Endothelial cell (in vitro differentiated cells): Measurements from ENCODE around the gene OTOA. TPM values are rescaled to one million over a fixed set of nuclear protein-coding genes. Genes with fewer than 3 reads are reported as not detected.

Experiments
- DNase-seq: peaks from one replicate; pipeline ENCODE4 v3.0.0; 2021; ENCODE audit warnings: low spot score
- H3K27ac Mint-ChIP-seq: one replicate; pipeline ENCODE4 v1.8.0; 2021; ENCODE audit warnings: mixed read lengths, inconsistent platforms; ENCODE audit not compliant: unreplicated experiment
- H3K27me3 Mint-ChIP-seq: one replicate; pipeline ENCODE4 v1.8.0; 2021; ENCODE audit warnings: mild to moderate bottlenecking, moderate library complexity, mixed read lengths, inconsistent platforms; ENCODE audit not compliant: unreplicated experiment
- H3K36me3 Mint-ChIP-seq: one replicate; pipeline ENCODE4 v1.8.0; 2021; ENCODE audit warnings: mild to moderate bottlenecking, low read depth, mixed read lengths, inconsistent platforms; ENCODE audit not compliant: unreplicated experiment
- H3K4me1 Mint-ChIP-seq: one replicate; pipeline ENCODE4 v1.8.0; 2021; ENCODE audit warnings: mild to moderate bottlenecking, mixed read lengths, inconsistent platforms; ENCODE audit not compliant: unreplicated experiment
- H3K4me3 Mint-ChIP-seq: one replicate; pipeline ENCODE4 v1.8.0; 2021; ENCODE audit warnings: mild to moderate bottlenecking, mixed read lengths, inconsistent platforms; ENCODE audit not compliant: unreplicated experiment
- H3K9me3 Mint-ChIP-seq: one replicate; pipeline ENCODE4 v1.8.0; 2021; ENCODE audit warnings: mixed read lengths, inconsistent platforms; ENCODE audit not compliant: unreplicated experiment
- total RNA-seq: library from RNA; stranded (reverse); fragmentation: NEBNext Ultra II Directional; extraction: Animal tissue kit (Norgen Biotek cat#: 25700); gene quantifications from one replicate; pipeline ENCODE4 v1.2.1, GENCODE V29; 2021; ENCODE audit not compliant: unreplicated experiment
- TF ChIP-seq, protein P1 (sequence below): fragments of 200-600 bp; sonication (generic); IDR thresholded peaks from one replicate; pipeline ENCODE4 v1.5.0; 2021; ENCODE audit warnings: antibody characterized with exemption; ENCODE audit not compliant: unreplicated experiment

OTOA gene
- total RNA-seq, 1 donor from 2014 or later = not detected

DNA sequence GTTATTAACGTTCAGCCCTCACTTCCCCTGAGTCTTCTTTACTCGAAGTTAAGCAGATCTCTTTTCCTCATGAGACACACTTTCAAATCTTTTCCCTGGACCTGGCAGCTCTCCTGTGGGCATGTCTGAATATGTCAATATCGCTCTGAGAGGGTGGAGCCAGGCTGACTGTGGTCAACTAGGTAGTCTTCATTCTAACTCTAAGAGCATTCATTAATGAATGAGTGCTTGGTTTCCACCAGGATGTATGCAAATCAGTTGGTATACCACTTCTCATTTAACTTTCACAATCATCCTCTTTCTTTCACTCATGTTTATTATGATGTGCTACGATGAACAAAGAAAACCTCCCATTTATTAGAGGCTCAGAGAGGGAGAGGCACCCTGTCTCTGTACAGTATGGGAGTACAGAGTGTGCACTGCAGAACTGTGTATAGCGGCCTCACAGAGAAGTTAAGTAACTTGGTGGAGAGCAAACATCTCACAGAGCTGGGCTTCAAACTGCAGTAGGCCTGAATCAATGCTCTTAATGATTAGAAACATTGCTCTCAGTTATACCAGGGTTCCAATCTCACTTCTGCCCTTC, 39.9 kb downstream of the OTOA start:
- Mint-ChIP-seq H3K4me3 (no peak overlapping the region), H3K36me3 (no peaks in the 10 kb centered on the region), H3K27ac (no peak overlapping the region), H3K9me3 (no peaks in the 10 kb centered on the region), H3K27me3 (peaks cover 2% of the 10 kb centered on the region), H3K4me1 (no peaks in the 10 kb centered on the region)
- no peak for DNase-seq
- TF ChIP-seq, protein P1, sequence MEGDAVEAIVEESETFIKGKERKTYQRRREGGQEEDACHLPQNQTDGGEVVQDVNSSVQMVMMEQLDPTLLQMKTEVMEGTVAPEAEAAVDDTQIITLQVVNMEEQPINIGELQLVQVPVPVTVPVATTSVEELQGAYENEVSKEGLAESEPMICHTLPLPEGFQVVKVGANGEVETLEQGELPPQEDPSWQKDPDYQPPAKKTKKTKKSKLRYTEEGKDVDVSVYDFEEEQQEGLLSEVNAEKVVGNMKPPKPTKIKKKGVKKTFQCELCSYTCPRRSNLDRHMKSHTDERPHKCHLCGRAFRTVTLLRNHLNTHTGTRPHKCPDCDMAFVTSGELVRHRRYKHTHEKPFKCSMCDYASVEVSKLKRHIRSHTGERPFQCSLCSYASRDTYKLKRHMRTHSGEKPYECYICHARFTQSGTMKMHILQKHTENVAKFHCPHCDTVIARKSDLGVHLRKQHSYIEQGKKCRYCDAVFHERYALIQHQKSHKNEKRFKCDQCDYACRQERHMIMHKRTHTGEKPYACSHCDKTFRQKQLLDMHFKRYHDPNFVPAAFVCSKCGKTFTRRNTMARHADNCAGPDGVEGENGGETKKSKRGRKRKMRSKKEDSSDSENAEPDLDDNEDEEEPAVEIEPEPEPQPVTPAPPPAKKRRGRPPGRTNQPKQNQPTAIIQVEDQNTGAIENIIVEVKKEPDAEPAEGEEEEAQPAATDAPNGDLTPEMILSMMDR = no peak

GRCh38 chr16:21704266-21704665, 40.5 kb downstream of the OTOA start:
- no peaks in the 10 kb centered on the region for H3K9me3 Mint-ChIP-seq
- TF ChIP-seq, protein P1 = no peak
- no peak overlapping the region for H3K4me3 Mint-ChIP-seq
- no peak for DNase-seq
- H3K36me3 Mint-ChIP-seq = no peaks in the 10 kb centered on the region
- no peaks in the 10 kb centered on the region for H3K4me1 Mint-ChIP-seq
- H3K27ac Mint-ChIP-seq = no peak overlapping the region
- peaks cover 2% of the 10 kb centered on the region for H3K27me3 Mint-ChIP-seq

DNA sequence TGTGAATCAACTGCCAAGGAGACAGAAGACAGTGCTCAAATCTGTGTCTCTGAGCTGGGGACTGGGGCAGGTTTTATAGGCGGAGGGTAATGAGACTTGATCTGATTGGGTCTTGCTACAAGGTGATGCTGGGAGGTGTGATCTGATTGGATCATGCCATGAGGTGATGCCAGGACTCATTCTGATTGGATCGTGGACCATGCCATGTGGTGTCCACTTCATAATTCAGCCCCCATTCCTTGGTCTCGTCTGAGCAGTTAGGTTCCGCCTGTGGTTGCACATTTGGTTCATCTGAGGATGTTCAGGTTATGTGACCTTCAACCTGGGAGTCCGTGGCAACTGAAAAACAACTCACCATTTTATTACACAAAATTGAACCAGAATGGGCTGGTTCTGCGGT, 41.0 kb downstream of the OTOA start:
- Mint-ChIP-seq H3K9me3 (no peaks in the 10 kb centered on the region), H3K27ac (no peak overlapping the region), H3K36me3 (no peaks in the 10 kb centered on the region), H3K27me3 (peaks cover 2% of the 10 kb centered on the region), H3K4me1 (no peaks in the 10 kb centered on the region), H3K4me3 (no peak overlapping the region)
- TF ChIP-seq, protein P1 = no peak
- DNase-seq = no peak

DNA sequence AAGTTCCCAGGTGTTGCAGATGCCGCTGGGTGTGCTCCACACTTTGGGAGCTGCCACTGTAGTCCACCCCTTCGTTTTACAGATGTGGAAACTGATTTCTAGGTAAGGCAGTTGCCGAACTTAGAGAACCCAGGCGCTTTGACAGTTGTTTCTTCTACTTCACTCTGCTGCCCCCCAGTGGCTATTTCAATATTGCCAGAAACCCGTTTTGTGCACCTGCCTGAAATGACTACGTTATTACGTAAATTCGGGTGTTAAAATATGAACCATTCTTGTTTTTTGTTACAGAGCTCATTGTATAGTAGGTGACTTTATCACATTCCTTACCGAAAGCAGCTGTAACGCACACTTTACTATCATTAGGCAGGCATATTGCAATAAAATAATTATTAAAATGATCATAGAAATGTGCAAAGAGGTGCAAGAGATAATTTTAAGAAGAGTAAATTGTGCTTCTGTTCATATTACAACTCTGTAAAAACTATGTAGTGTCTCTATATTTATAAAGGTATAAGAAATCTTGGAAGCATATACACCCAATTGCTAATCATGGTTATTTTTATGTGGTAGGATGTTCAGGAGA, 44.9 kb downstream of the OTOA start:
- Mint-ChIP-seq H3K4me3 (no peak overlapping the region), H3K36me3 (no peaks in the 10 kb centered on the region), H3K27me3 (peaks cover 3% of the 10 kb centered on the region), H3K9me3 (no peaks in the 10 kb centered on the region), H3K4me1 (no peaks in the 10 kb centered on the region), H3K27ac (no peak overlapping the region)
- peak; percentile 79 for DNase-seq
- TF ChIP-seq, protein P1 = peak; percentile 81

- TF ChIP-seq, protein P1 = no peak
- H3K27ac Mint-ChIP-seq = no peak overlapping the region
- H3K4me3 Mint-ChIP-seq = no peak overlapping the region
- H3K27me3 Mint-ChIP-seq = peaks cover 3% of the 10 kb centered on the region
- no peak for DNase-seq
- H3K36me3 Mint-ChIP-seq = no peaks in the 10 kb centered on the region
- no peaks in the 10 kb centered on the region for H3K9me3 Mint-ChIP-seq
- no peaks in the 10 kb centered on the region for H3K4me1 Mint-ChIP-seq
Observed at GRCh38 chr16:21710938-21711337, 47.2 kb downstream of the OTOA start.
